HEK293 (cell line): ENCODE measurements around the gene ACOT8.
A peak's percentile ranks its signal among the peaks of the same experiment; 100 is the strongest.

Experiments
- CTCF ChIA-PET: fragments of 350-600 bp; formaldehyde crosslinking; extraction: SDS; loops from one replicate; lab custom pipeline; 2021; ENCODE audit warnings: antibody characterized with exemption; lab: Yijun Ruan, JAX
- POLR2A ChIA-PET: fragments of 300-600 bp; formaldehyde crosslinking; extraction: SDS; loops from one replicate; lab custom pipeline; 2020; ENCODE audit warnings: antibody characterized with exemption, inconsistent platforms; lab: Yijun Ruan, JAX
- H3K27ac ChIP-seq: fragments of 200-500 bp; sonication (Bioruptor generic); 2 replicates; pipeline ENCODE4 v1.5.1; 2014; ENCODE audit warnings: low read depth, low read length, control low read depth, inconsistent platforms; ENCODE audit errors: extremely low read depth
- H3K36me3 ChIP-seq, 2 experiments: fragments of 200-500 bp in 1 of 2; sonication (Bioruptor generic) in 1 of 2; 1 replicate in 1 of 2; 2 replicates in 1 of 2; pipeline ENCODE4 v1.5.1; 2014 to 2017; ENCODE audit warnings: inconsistent platforms in 2 of 2, low read length in 2 of 2; ENCODE audit not compliant: control insufficient read depth in 2 of 2, insufficient read depth in 1 of 2
- H3K4me1 ChIP-seq: fragments of 200-500 bp; sonication (Bioruptor generic); 2 replicates; pipeline ENCODE4 v1.5.1; 2014; ENCODE audit warnings: mild to moderate bottlenecking, low read length, inconsistent platforms; ENCODE audit not compliant: control insufficient read depth, insufficient read depth
- H3K4me3 ChIP-seq: 2 replicates; pipeline ENCODE4 v1.5.1; 2011; ENCODE audit warnings: low read depth, mild to moderate bottlenecking, control low read depth, low read length, moderate library complexity
- H3K9me3 ChIP-seq: fragments of 200-500 bp; sonication (Bioruptor generic); 2 replicates; pipeline ENCODE4 v1.5.1; 2014; ENCODE audit warnings: low read depth, low read length, inconsistent platforms; ENCODE audit not compliant: control insufficient read depth, insufficient read depth
- ZBTB7A ChIP-seq: fragments of 450-650 bp; formaldehyde crosslinking; IDR thresholded peaks from 2 replicates; pipeline ENCODE4 v1.5.1; 2016; ENCODE audit warnings: low read depth, missing biosample characterization, missing genetic modification characterization
- ZIC2 ChIP-seq: fragments of 450-650 bp; formaldehyde crosslinking; IDR thresholded peaks from 2 replicates; pipeline ENCODE4 v1.5.1; 2016; ENCODE audit warnings: missing biosample characterization, missing genetic modification characterization
- ZNF433 ChIP-seq: fragments of 450-650 bp; formaldehyde crosslinking; IDR thresholded peaks from 2 replicates; pipeline ENCODE4 v1.5.1; 2016; ENCODE audit warnings: missing biosample characterization, missing genetic modification characterization, low read depth
- ZNF510 ChIP-seq: fragments of 450-650 bp; formaldehyde crosslinking; IDR thresholded peaks from 2 replicates; pipeline ENCODE4 v1.5.1; 2018; ENCODE audit warnings: mild to moderate bottlenecking, missing genetic modification characterization, missing biosample characterization; ENCODE audit not compliant: insufficient replicate concordance
- ZNF514 ChIP-seq: fragments of 450-650 bp; formaldehyde crosslinking; IDR thresholded peaks from 2 replicates; pipeline ENCODE4 v1.5.1; 2016; ENCODE audit warnings: missing biosample characterization, missing genetic modification characterization
- ZNF530 ChIP-seq: fragments of 450-650 bp; formaldehyde crosslinking; IDR thresholded peaks from 2 replicates; pipeline ENCODE4 v1.5.1; 2016; ENCODE audit warnings: low read depth, missing biosample characterization, missing genetic modification characterization
- ZNF561 ChIP-seq: fragments of 450-650 bp; IDR thresholded peaks from 2 replicates; pipeline ENCODE4 v1.5.1; 2018; ENCODE audit warnings: missing biosample characterization, missing genetic modification characterization, borderline replicate concordance
- ZNF600 ChIP-seq: fragments of 450-650 bp; formaldehyde crosslinking; IDR thresholded peaks from 2 replicates; pipeline ENCODE4 v1.5.1; 2016; ENCODE audit warnings: missing biosample characterization, missing genetic modification characterization
- ZNF664 ChIP-seq: fragments of 450-650 bp; formaldehyde crosslinking; IDR thresholded peaks from 2 replicates; pipeline ENCODE4 v1.5.1; 2016; ENCODE audit warnings: missing biosample characterization, missing genetic modification characterization
- ZNF701 ChIP-seq: fragments of 450-650 bp; formaldehyde crosslinking; IDR thresholded peaks from 2 replicates; pipeline ENCODE4 v1.5.1; 2016; ENCODE audit warnings: missing biosample characterization, missing genetic modification characterization
- ZNF777 ChIP-seq: fragments of 450-650 bp; formaldehyde crosslinking; IDR thresholded peaks from 2 replicates; pipeline ENCODE4 v1.5.1; 2017; ENCODE audit warnings: missing biosample characterization, missing genetic modification characterization, borderline replicate concordance
- ZNF791 ChIP-seq: fragments of 450-650 bp; formaldehyde crosslinking; IDR thresholded peaks from 2 replicates; pipeline ENCODE4 v1.5.1; 2016; ENCODE audit warnings: missing biosample characterization, missing genetic modification characterization
- ZNF792 ChIP-seq: fragments of 450-650 bp; formaldehyde crosslinking; IDR thresholded peaks from 2 replicates; pipeline ENCODE4 v1.5.1; 2016; ENCODE audit warnings: missing biosample characterization, missing genetic modification characterization
- ZSCAN16 ChIP-seq: fragments of 450-650 bp; formaldehyde crosslinking; IDR thresholded peaks from 2 replicates; pipeline ENCODE4 v1.5.1; 2016; ENCODE audit warnings: missing biosample characterization, missing genetic modification characterization
- TF ChIP-seq, protein P1 (sequence below): fragments of 450-650 bp; formaldehyde crosslinking; IDR thresholded peaks from 2 replicates; pipeline ENCODE4 v1.5.1; 2016; ENCODE audit warnings: missing biosample characterization, missing genetic modification characterization
- TF ChIP-seq, protein P2 (sequence below): fragments of 450-650 bp; formaldehyde crosslinking; IDR thresholded peaks from 2 replicates; pipeline ENCODE4 v1.5.1; 2016; ENCODE audit warnings: missing biosample characterization, missing genetic modification characterization
- TF ChIP-seq, protein P3 (sequence below): fragments of 450-650 bp; formaldehyde crosslinking; IDR thresholded peaks from 2 replicates; pipeline ENCODE4 v1.5.1; 2016; ENCODE audit warnings: missing biosample characterization, missing genetic modification characterization

ACOT8 gene

DNA sequence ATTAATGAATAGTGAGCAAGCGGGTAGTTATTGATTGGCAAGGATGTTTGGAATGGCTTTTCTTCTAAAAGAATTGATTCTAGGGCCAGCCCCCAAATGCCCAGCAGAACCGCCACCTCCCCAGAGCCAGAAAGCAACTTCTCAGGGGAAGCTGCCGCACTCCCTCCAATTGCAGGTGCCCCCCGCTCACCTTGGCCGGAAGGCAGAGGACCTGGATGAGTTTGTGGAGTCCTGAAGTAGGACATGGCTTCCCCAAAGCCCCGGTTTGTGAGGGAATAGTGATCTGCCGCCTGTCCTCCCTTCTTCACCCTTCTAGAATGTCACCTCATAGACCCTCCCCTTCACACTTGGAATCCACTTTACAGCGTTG, 30.1 kb upstream of the ACOT8 start, which contains the start of gene SPATA25:
Gene SPATA25, minus strand, starts transcription at position 277 of the 370 bp plus-strand sequence. Its CDS starts 32 bp downstream, at position 245.
- ChIA-PET POLR2A (no interaction called here), CTCF (interaction anchor here (0.6 kb wide), 1 partner anchor 63 kb away, joined by 3 read pairs; no protein-coding TSS in a partner anchor)
- peaks cover 0 to 45% of the 10 kb centered on the region in 2 experiments; a peak in 2 of 3 replicates for H3K36me3 ChIP-seq
- H3K27ac ChIP-seq = no peak within 1 kb of the TSS
- H3K4me3 ChIP-seq = no peak within 1 kb of the TSS
- H3K4me1 ChIP-seq = peaks cover 3% of the 10 kb centered on the region; the same call in 1 of the 2 replicates
- peak; percentile 34; the same call in 1 of the 2 replicates for TF ChIP-seq ZNF600 (tag by site-specific recombination)
- TF ChIP-seq, protein P1, sequence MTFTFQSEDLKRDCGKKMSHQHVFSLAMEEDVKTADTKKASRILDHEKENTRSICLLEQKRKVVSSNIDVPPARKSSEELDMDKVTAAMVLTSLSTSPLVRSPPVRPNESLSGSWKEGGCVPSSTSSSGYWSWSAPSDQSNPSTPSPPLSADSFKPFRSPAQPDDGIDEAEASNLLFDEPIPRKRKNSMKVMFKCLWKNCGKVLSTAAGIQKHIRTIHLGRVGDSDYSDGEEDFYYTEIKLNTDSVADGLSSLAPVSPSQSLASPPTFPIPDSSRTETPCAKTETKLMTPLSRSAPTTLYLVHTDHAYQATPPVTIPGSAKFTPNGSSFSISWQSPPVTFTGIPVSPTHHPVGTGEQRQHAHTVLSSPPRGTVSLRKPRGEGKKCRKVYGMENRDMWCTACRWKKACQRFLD (tag by site-specific recombination) = no peak
- no peak for TF ChIP-seq ZNF433 (tag by site-specific recombination)
- no peak for TF ChIP-seq ZBTB7A (tag by site-specific recombination)
- H3K9me3 ChIP-seq = no peaks in the 10 kb centered on the region

DNA sequence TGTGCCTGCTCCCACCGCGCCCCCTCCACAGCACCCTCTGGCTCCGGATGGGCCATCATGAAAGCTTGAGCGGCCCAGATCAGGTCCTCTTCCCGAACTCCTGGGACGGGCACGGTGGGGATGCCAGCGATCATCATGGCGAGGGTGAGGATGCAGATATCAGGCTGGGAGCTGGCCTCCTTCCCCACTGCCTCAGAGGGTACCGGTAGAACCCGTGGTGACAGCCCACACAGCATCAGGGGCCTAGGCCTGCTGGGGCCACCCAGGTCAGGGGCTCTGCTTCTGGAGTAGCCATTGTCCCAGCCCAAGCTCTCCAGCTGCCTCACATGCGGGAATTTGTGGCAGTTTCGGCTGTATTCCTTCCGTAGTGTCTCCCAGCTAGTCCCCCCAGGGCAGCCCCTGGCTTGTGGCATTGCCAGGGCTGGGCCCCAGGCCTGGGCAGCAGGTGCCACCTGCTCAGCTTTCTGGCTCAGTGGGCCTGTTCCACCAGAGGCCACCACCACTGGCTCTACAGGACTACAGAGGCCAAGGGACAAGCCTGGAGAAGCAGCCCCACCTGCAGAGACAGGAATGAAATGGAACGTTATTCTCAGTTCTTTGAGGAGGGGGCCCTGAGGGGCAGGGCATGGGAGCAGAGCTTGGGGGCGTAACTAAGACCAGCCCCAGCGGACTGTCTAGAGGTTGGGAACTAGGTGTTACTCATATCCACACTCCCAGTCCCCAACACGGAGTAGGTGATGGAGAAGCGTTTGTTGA, 29.6 kb upstream of the ACOT8 start:
- H3K36me3 ChIP-seq = peaks cover 0 to 48% of the 10 kb centered on the region in 2 experiments; a peak in 2 of 3 replicates
- ChIA-PET POLR2A (no interaction called here), CTCF (interaction anchor here (0.6 kb wide), 1 partner anchor 62 kb away, joined by 3 read pairs; no protein-coding TSS in a partner anchor)

DNA sequence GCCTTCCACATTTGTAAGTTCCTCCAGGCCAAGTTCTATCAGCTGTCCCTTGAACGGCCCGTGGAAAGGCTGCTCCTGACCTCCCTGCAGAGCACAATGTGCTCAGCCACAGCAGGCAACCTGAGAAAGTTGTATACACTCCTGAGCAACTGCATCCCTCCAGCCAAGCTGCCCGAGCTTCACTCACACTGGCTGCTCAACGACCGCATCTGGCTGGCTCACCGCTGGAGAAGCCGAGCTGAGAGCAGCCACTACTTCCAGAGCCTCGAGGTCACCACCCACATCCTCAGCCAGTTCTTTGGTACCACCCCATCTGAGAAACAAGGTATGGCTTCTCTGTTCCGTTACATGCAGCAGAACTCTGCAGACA, 25.9 kb upstream of the ACOT8 start:
- Histone ChIP-seq H3K4me1 (no peaks in the 10 kb centered on the region), H3K4me3 (no peak overlapping the region), H3K27ac (no peak overlapping the region), H3K9me3 (no peaks in the 10 kb centered on the region), H3K36me3 (peaks cover 0 to 51% of the 10 kb centered on the region in 2 experiments; a peak in 2 of 3 replicates)
- ChIA-PET CTCF (interaction anchor here (0.6 to 3.0 kb wide), 3 partner anchors 51 to 86 kb away, joined by 3 to 16 read pairs (median 4); no protein-coding TSS in a partner anchor), POLR2A (interaction anchor here (0.6 to 3.2 kb wide), 3 partner anchors 28 to 59 kb away, joined by 3 to 26 read pairs (median 4); partner anchors contain the start of gene PCIF1)
- peak; percentile 54; the same call in 1 of the 2 replicates for TF ChIP-seq ZNF600 (tag by site-specific recombination)
- TF ChIP-seq ZNF664 (tag by site-specific recombination) = no peak
- TF ChIP-seq ZNF510 (tag by site-specific recombination) = no peak
- TF ChIP-seq ZIC2 (tag by site-specific recombination) = peak; percentile 59
- TF ChIP-seq ZNF701 (tag by site-specific recombination) = no peak
- TF ChIP-seq ZNF791 (tag by site-specific recombination) = no peak

More for the DNA sequence above, 29.6 kb upstream of the ACOT8 start:
- Histone ChIP-seq H3K9me3 (no peaks in the 10 kb centered on the region), H3K4me1 (peaks cover under 1% of the 10 kb centered on the region; the same call in 1 of the 2 replicates), H3K27ac (no peak overlapping the region), H3K4me3 (no peak overlapping the region)
- TF ChIP-seq, protein P2, sequence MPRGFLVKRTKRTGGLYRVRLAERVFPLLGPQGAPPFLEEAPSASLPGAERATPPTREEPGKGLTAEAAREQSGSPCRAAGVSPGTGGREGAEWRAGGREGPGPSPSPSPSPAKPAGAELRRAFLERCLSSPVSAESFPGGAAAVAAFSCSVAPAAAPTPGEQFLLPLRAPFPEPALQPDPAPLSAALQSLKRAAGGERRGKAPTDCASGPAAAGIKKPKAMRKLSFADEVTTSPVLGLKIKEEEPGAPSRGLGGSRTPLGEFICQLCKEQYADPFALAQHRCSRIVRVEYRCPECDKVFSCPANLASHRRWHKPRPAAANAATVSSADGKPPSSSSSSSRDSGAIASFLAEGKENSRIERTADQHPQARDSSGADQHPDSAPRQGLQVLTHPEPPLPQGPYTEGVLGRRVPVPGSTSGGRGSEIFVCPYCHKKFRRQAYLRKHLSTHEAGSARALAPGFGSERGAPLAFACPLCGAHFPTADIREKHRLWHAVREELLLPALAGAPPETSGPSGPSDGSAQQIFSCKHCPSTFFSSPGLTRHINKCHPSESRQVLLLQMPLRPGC (tag by site-specific recombination) = no peak
- TF ChIP-seq ZNF514 (tag by site-specific recombination) (no peak), ZNF561 (tag by site-specific recombination) (no peak), ZNF530 (tag by site-specific recombination) (no peak), ZNF777 (tag by site-specific recombination) (no peak), ZNF510 (tag by site-specific recombination) (no peak), ZNF792 (tag by site-specific recombination) (no peak), ZSCAN16 (no peak)
- TF ChIP-seq, protein P3, sequence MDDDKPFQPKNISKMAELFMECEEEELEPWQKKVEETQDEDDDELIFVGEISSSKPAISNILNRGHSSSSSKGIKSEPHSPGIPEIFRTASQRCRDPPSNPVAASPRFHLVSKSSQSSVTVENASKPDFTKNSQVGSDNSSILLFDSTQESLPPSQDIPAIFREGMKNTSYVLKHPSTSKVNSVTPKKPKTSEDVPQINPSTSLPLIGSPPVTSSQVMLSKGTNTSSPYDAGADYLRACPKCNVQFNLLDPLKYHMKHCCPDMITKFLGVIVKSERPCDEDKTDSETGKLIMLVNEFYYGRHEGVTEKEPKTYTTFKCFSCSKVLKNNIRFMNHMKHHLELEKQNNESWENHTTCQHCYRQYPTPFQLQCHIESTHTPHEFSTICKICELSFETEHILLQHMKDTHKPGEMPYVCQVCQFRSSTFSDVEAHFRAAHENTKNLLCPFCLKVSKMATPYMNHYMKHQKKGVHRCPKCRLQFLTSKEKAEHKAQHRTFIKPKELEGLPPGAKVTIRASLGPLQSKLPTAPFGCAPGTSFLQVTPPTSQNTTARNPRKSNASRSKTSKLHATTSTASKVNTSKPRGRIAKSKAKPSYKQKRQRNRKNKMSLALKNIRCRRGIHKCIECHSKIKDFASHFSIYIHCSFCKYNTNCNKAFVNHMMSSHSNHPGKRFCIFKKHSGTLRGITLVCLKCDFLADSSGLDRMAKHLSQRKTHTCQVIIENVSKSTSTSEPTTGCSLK (tag by site-specific recombination) = no peak
